Transverse colon (tissue), 4 donors: Measurements from ENCODE around the gene C22orf31. TPM values are rescaled to one million over a fixed set of nuclear protein-coding genes. Genes with fewer than 3 reads are reported as not detected.

Experiments
- DNase-seq: peaks from one replicate; pipeline ENCODE4 v3.0.0-alpha.2; 2019
- H3K27ac ChIP-seq, 4 donors: fragments of 200-600 bp; sonication (generic); 2 replicates each; pipeline ENCODE4 v1.5.1; 2016 to 2018; ENCODE audit warnings: inconsistent platforms in 4 of 4
- H3K27me3 ChIP-seq: fragments of 200-600 bp; sonication (generic); 2 replicates; pipeline ENCODE4 v1.5.1; 2017; ENCODE audit warnings: inconsistent platforms
- H3K36me3 ChIP-seq, 4 donors: fragments of 200-600 bp; sonication (generic); 2 replicates each; pipeline ENCODE4 v1.5.1; 2017 to 2019; ENCODE audit warnings: inconsistent platforms in 4 of 4
- H3K4me1 ChIP-seq, 4 donors: fragments of 200-600 bp; sonication (generic); 2 replicates each; pipeline ENCODE4 v1.5.1; 2017 to 2020; ENCODE audit warnings: inconsistent platforms in 4 of 4
- H3K4me3 ChIP-seq, 4 donors: fragments of 200-600 bp; sonication (generic); 1 replicate in 1 of 4; 2 replicates in 3 of 4; pipeline versions ENCODE4 v1.5.1 to v1.6.1; 2017 to 2019; ENCODE audit warnings: inconsistent platforms in 4 of 4
- H3K9me3 ChIP-seq, 2 donors: fragments of 200-600 bp; sonication (generic); 2 replicates each; pipeline ENCODE4 v1.5.1; 2017 to 2019; ENCODE audit warnings: inconsistent platforms in 2 of 2
- CTCF ChIP-seq, 5 experiments: fragments of 200-600 bp in 3 of 5; fragments of 450-650 bp in 2 of 5; sonication (generic) in 3 of 5; IDR thresholded peaks; 1 replicate in 2 of 5; 2 replicates in 3 of 5; pipeline ENCODE4 v1.5.1; 2016 to 2017; ENCODE audit warnings: antibody characterized with exemption in 5 of 5, inconsistent platforms in 3 of 5, mild to moderate bottlenecking in 2 of 5, moderate library complexity in 1 of 5
- EP300 ChIP-seq: sonication (generic); formaldehyde crosslinking; IDR thresholded peaks from one replicate; pipeline ENCODE4 v1.6.1; 2017; ENCODE audit warnings: antibody characterized with exemption, low read depth
- POLR2A ChIP-seq: fragments of 450-650 bp; IDR thresholded peaks from one replicate; pipeline ENCODE4 v1.6.1; 2016; ENCODE audit warnings: antibody characterized with exemption, mild to moderate bottlenecking, moderate library complexity
- POLR2AphosphoS5 ChIP-seq, 3 donors: sonication (generic); formaldehyde crosslinking; IDR thresholded peaks; one replicate each; pipeline ENCODE4 v1.6.1; 2016; ENCODE audit warnings: antibody characterized with exemption in 3 of 3
- WGBS, 2 donors: methylation state at CpG; one replicate each; pipeline ENCODE4 v1.1.5; 2018; ENCODE audit warnings: low coverage in 1 of 2; 5-methylcytosine and 5-hydroxymethylcytosine counted together
- in situ Hi-C, 4 donors: fragments of 200-750 bp; cut with MboI; loops; one replicate each; pipeline versions ENCODE4 v1.15.0 to v1.15.1; 2017; ENCODE audit warnings: low sequenced_read_pairs in 3 of 4, low pct_ligation_motif_present in 1 of 4, low pct_unique_long_range_greater_than_20kb in 1 of 4
- intact Hi-C: fragments of 100-400 bp; cut with DNase I; formaldehyde crosslinking; loops from one replicate; pipeline ENCODE4 v1.15.1; 2023; ENCODE audit warnings: low total_unique reads
- total RNA-seq, 4 donors: library from RNA; depleted of rRNA; stranded (reverse); fragments of >200 nt; gene quantifications; one replicate each; pipeline ENCODE4 v1.1.0, GENCODE V29; 2016

Gene C22orf31
- total RNA-seq, 4 donors from 2014 or later: not detected

DNA sequence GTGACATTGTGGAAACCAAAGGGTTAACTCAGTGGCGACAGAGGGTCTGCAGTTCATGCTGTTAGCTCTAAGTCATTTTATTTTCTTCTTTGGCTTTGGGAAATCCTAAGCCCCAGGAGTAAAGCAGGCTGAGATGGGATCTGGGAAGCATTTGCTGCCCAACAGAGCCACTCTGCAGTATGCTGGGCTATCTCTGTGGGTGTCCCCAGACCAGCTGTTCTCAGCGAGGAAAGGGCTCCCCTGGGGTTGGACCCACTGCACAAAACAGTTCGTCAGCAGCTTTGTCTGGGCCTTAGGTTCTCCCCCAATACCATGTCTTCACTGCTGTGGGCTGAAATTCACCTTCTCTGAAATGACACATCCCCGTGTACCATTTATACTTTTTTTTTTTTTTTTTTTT lies 45.2 kb upstream of the C22orf31 start:
- 59 to 69% methylated on average over 2 to 4 of the region's 4 CpGs for WGBS, 2 donors
- intact Hi-C loops (no loop called here), in situ Hi-C loops (no loop called here)
- no peaks in the 10 kb centered on the region for H3K36me3 ChIP-seq
- H3K4me3 ChIP-seq: no peak overlapping the region
- TF ChIP-seq CTCF (IDR thresholded peaks at IDR 0.05) (no peak), POLR2A (no peak), EP300 (no peak), POLR2AphosphoS5 (IDR thresholded peaks at IDR 0.05) (no peak)
- H3K4me1 ChIP-seq: peaks cover 0 to 12% (median 5%) of the 10 kb centered on the region in 4 donors
- no peak overlapping the region for H3K27ac ChIP-seq
- H3K27me3 ChIP-seq: no peaks in the 10 kb centered on the region
- no peak for DNase-seq
- no peaks in the 10 kb centered on the region for H3K9me3 ChIP-seq

DNA sequence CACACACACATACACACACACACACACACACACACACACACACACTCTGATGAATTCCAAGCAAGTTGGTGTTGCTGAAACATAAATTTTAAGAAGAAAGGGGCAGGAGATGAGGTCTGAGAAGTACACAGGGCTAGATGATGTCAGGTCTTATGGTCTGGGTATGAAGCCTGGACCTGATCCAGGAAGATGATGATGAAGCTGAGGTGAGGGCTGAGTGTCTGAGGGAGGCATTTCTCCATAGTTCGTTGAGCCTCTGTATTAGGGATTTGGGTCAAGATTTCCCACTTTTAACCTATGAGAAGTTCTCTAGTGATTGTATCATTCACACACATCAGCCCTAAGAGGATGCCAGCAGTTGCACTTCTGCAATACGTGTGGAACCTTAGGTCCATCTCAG lies 43.8 kb upstream of the C22orf31 start:
- in situ Hi-C loops: no loop called here
- intact Hi-C loops: no loop called here
- peaks cover 0 to 12% (median 5%) of the 10 kb centered on the region in 4 donors for H3K4me1 ChIP-seq
- H3K36me3 ChIP-seq: no peaks in the 10 kb centered on the region
- no peak for TF ChIP-seq POLR2AphosphoS5 (IDR thresholded peaks at IDR 0.05)
- no peak for TF ChIP-seq POLR2A
- no peak for TF ChIP-seq EP300
- TF ChIP-seq CTCF (IDR thresholded peaks at IDR 0.05): no peak
- no peak overlapping the region for H3K4me3 ChIP-seq
- H3K9me3 ChIP-seq: no peaks in the 10 kb centered on the region
- WGBS, 2 donors: 71 to 77% methylated on average over 1 to 2 of the region's 2 CpGs
- H3K27me3 ChIP-seq: no peaks in the 10 kb centered on the region
- no peak for DNase-seq
- no peak overlapping the region for H3K27ac ChIP-seq

GRCh38 chr22:29103121-29103520 lies 41.5 kb upstream of the C22orf31 start:
- WGBS, 2 donors: 87% methylated on average over 1 of the region's 1 CpG; no CpG with 5 or more reads in 1 of the 2 donors

DNA sequence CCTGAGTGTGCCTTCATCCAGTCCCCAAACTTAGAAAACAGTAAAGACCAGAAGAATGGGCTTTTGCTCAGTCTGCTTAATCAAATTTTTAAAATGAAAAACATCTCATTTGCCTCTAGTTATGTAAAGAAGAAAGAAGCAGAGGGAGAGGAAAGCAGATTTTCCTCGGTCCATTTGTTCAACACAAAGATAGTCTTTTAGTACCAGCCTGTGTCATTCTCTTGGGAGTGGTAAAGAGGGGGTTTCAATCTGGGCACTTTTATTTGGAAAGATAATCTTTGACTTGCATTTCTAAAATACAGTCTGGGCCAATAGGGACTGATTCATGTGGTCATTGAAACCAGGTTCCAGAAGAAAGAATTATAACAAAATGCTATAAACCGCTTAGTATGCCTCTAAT lies 40.7 kb upstream of the C22orf31 start:
- Histone ChIP-seq H3K36me3 (no peaks in the 10 kb centered on the region), H3K27ac (no peak overlapping the region), H3K27me3 (no peaks in the 10 kb centered on the region), H3K4me3 (no peak overlapping the region), H3K4me1 (no peaks in the 10 kb centered on the region), H3K9me3 (no peaks in the 10 kb centered on the region)
- no peak for TF ChIP-seq CTCF (IDR thresholded peaks at IDR 0.05)
- TF ChIP-seq POLR2A: no peak
- TF ChIP-seq EP300: no peak
- no peak for TF ChIP-seq POLR2AphosphoS5 (IDR thresholded peaks at IDR 0.05)
- in situ Hi-C loops: no loop called here
- WGBS, 2 donors: 87 to 96% methylated on average over 2 of the region's 2 CpGs
- no peak for DNase-seq
- intact Hi-C loops: loop anchor here (5.0 kb wide), 1 partner anchor 1115 kb away; no protein-coding TSS in a partner anchor

More at GRCh38 chr22:29103121-29103520, 41.5 kb upstream of the C22orf31 start:
- intact Hi-C loops: loop anchor here (5.0 kb wide), 1 partner anchor 1116 kb away; no protein-coding TSS in a partner anchor
- Histone ChIP-seq H3K4me3 (no peak overlapping the region), H3K27me3 (no peaks in the 10 kb centered on the region), H3K36me3 (no peaks in the 10 kb centered on the region), H3K27ac (no peak overlapping the region), H3K9me3 (no peaks in the 10 kb centered on the region), H3K4me1 (no peaks in the 10 kb centered on the region)
- in situ Hi-C loops: no loop called here
- no peak for DNase-seq
- no peak for TF ChIP-seq EP300
- no peak for TF ChIP-seq CTCF (IDR thresholded peaks at IDR 0.05)
- TF ChIP-seq POLR2A: no peak
- no peak for TF ChIP-seq POLR2AphosphoS5 (IDR thresholded peaks at IDR 0.05)
